SK-N-SH treated with all-trans-retinoic acid at 6 μM for 48 hours (cell line): ENCODE data around the gene FOXJ3.

Source experiments
- ATAC-seq: fragments of 200-7000 bp; cut with Tn5 transposase; 3 replicates; pipeline ENCODE4 v1.9.1; 2020; ENCODE audit warnings: mild to moderate bottlenecking, moderate library complexity
- ARNTL ChIP-seq: fragments of 450-650 bp; formaldehyde crosslinking; IDR thresholded peaks from 2 replicates; pipeline ENCODE4 v1.5.0; 2020; ENCODE audit warnings: low read depth, mild to moderate bottlenecking, moderate library complexity, borderline replicate concordance
- BACH2 ChIP-seq: fragments of 250-450 bp; sonication (Bioruptor Pico); IDR thresholded peaks from 2 replicates; pipeline ENCODE4 v1.9.0; 2021; ENCODE audit warnings: mild to moderate bottlenecking, borderline replicate concordance
- CSDC2 ChIP-seq: fragments of 250-450 bp; sonication (Bioruptor Pico); IDR thresholded peaks from 2 replicates; pipeline ENCODE4 v1.5.0; 2020; ENCODE audit warnings: mild to moderate bottlenecking, moderate library complexity
- CSRNP3 ChIP-seq: fragments of 250-450 bp; sonication (Bioruptor Pico); IDR thresholded peaks from 2 replicates; pipeline ENCODE4 v1.5.1; 2021; ENCODE audit warnings: mild to moderate bottlenecking, moderate library complexity
- GLIS3 ChIP-seq: fragments of 250-450 bp; sonication (Bioruptor Pico); IDR thresholded peaks from 2 replicates; pipeline ENCODE4 v1.5.0; 2020; ENCODE audit warnings: mild to moderate bottlenecking, moderate library complexity
- ISL1 ChIP-seq: fragments of 250-450 bp; sonication (Bioruptor Pico); IDR thresholded peaks from 2 replicates; pipeline ENCODE4 v2.1.2; 2022; ENCODE audit warnings: mild to moderate bottlenecking, moderate library complexity
- OSR1 ChIP-seq: fragments of 250-450 bp; sonication (Bioruptor Pico); IDR thresholded peaks from 2 replicates; pipeline ENCODE4 v1.8.0; 2022; ENCODE audit warnings: moderate library complexity, mild to moderate bottlenecking, inconsistent platforms
- POU6F1 ChIP-seq: fragments of 250-450 bp; sonication (Bioruptor Pico); IDR thresholded peaks from 2 replicates; pipeline ENCODE4 v1.8.0; 2021; ENCODE audit warnings: low read depth, mild to moderate bottlenecking, moderate library complexity, borderline replicate concordance
- PPARA ChIP-seq: fragments of 250-450 bp; sonication (Bioruptor Pico); IDR thresholded peaks from 2 replicates; pipeline ENCODE4 v1.5.0; 2020; ENCODE audit warnings: mild to moderate bottlenecking, borderline replicate concordance
- SNAI2 ChIP-seq: fragments of 250-450 bp; sonication (Bioruptor Pico); IDR thresholded peaks from 2 replicates; pipeline ENCODE4 v1.5.0; 2020; ENCODE audit warnings: mild to moderate bottlenecking, moderate library complexity
- TCF4 ChIP-seq: fragments of 250-450 bp; sonication (Bioruptor Pico); IDR thresholded peaks from 2 replicates; pipeline ENCODE4 v1.8.0; 2021; ENCODE audit warnings: mild to moderate bottlenecking, moderate library complexity, borderline replicate concordance
- TSHZ2 ChIP-seq: fragments of 250-450 bp; sonication (Bioruptor Pico); IDR thresholded peaks from 2 replicates; pipeline ENCODE4 v1.5.0; 2020; ENCODE audit warnings: mild to moderate bottlenecking, moderate library complexity
- ZC3H10 ChIP-seq: fragments of 250-450 bp; sonication (Bioruptor Pico); IDR thresholded peaks from 2 replicates; pipeline ENCODE4 v1.5.1; 2021; ENCODE audit warnings: mild to moderate bottlenecking, moderate library complexity
- ZFP3 ChIP-seq: fragments of 250-450 bp; sonication (Bioruptor Pico); IDR thresholded peaks from 2 replicates; pipeline ENCODE4 v1.5.0; 2020; ENCODE audit warnings: mild to moderate bottlenecking, moderate library complexity
- ZFP30 ChIP-seq: fragments of 450-650 bp; formaldehyde crosslinking; IDR thresholded peaks from 2 replicates; pipeline ENCODE4 v1.5.0; 2022; ENCODE audit warnings: mild to moderate bottlenecking, moderate library complexity
- ZNF565 ChIP-seq: fragments of 450-650 bp; formaldehyde crosslinking; conservative IDR thresholded peaks from 2 replicates; pipeline ENCODE4 v1.5.0; 2020; ENCODE audit warnings: low read depth, mild to moderate bottlenecking, moderate library complexity
- ZNF8 ChIP-seq: fragments of 450-650 bp; formaldehyde crosslinking; IDR thresholded peaks from 2 replicates; pipeline ENCODE4 v1.5.0; 2020; ENCODE audit warnings: mild to moderate bottlenecking, moderate library complexity

FOXJ3 gene

DNA sequence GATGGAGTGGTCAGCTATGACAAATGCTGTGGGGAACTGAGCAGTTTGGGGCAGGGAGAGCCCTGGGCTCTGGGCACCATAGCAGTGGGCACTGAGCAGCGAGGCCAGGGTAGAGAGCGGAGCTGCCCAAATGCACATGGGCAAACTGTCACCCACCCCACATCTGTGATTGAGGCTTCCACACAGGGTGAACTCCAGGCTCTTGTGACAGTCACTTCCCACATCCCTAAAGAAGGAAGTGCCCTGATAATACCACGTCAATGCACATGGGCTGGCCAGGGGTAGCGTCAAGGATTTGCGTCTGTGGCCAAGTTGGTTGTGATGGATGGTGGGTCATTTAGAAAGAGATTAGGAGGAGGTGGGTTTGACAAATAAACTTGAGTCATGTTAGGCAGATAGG lies 184.4 kb downstream of the FOXJ3 start:
- TF ChIP-seq CSRNP3 (CRISPR knock-in tag) (no peak), PPARA (CRISPR knock-in tag) (no peak), TSHZ2 (no peak), BACH2 (CRISPR knock-in tag) (no peak), CSDC2 (no peak), ZNF565 (CRISPR knock-in tag) (no peak), ZNF8 (CRISPR knock-in tag) (no peak)
- ATAC-seq = no peak

DNA sequence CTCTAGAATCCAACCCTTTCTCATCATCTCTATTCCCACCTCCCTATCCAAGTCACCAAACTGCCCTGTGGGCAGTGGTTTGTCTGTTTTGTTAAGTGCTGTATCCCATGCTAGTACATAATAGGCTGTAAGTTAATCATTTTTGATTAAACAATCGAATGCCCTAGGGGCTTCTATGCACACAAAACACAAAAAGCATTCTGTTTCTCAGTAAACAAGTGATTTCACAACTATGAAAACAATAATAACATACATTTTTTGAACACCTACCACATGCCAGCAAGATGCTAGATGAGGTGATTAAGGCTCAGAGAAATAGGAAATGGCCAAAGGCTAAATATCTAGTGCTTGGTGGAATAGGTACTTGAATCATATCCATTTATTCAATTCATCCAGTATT lies 186.9 kb downstream of the FOXJ3 start:
- TF ChIP-seq SNAI2 (no peak), PPARA (CRISPR knock-in tag) (no peak), ISL1 (CRISPR knock-in tag) (no peak), ZC3H10 (CRISPR knock-in tag) (no peak), TCF4 (CRISPR knock-in tag) (no peak), ARNTL (CRISPR knock-in tag) (no peak)

DNA sequence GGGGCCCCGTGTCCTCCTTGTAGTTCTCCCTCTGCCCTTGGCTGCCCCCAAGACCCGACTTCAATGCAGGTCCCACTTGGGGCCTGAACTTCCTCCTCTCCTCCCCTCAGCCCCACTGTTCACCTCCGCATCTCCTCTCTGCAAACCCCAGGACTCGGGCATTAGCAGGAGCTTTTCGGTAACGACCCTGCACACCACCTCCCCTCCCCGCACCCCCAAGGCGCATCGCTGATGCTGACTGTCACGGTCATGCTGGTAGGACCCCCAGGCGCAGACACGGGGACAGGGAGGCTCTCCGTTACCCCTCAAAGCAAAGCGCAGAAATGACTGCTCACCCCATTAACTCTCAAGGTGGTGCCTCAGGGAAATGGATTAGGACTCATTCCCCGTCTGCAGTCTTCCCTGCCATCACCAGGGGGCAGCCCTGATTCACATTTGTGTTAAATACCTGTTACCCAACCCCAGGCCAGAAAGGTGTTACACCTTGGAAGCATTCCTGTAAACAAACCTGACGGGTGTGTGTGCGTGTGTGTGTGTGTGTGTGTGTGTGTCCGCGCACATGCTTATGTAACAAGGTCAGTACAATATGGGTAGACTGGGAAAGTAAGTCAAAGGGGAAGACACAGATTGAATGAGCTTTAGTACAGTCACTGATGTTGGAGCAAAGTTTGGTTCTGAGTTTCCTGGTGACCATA lies 188.3 kb downstream of the FOXJ3 start:
- ATAC-seq = peak; percentile 89
- TF ChIP-seq CSDC2 (no peak), ISL1 (CRISPR knock-in tag) (no peak), ZFP30 (CRISPR knock-in tag) (no peak)

More for the DNA sequence above, 186.9 kb downstream of the FOXJ3 start:
- no peak for ATAC-seq

GRCh38 chr1:42145764-42146625 lies 189.0 kb downstream of the FOXJ3 start:
- no peak for ATAC-seq
- TF ChIP-seq GLIS3 (no peak), TSHZ2 (no peak)
- TF ChIP-seq, all 23 proteins: peak for 0

- no peak for ATAC-seq
- TF ChIP-seq TSHZ2 (no peak), SNAI2 (no peak), CSDC2 (no peak), CSRNP3 (CRISPR knock-in tag) (no peak), POU6F1 (CRISPR knock-in tag) (no peak), OSR1 (CRISPR knock-in tag) (no peak), ZNF565 (CRISPR knock-in tag) (no peak), ZFP3 (CRISPR knock-in tag) (no peak), BACH2 (CRISPR knock-in tag) (no peak), ISL1 (CRISPR knock-in tag) (no peak), TCF4 (CRISPR knock-in tag) (no peak)
Measured at GRCh38 chr1:42145389-42145716, 189.7 kb downstream of the FOXJ3 start.
